ENCODE measurements around the gene CCDC24. TPM values are rescaled to one million over a fixed set of nuclear protein-coding genes. Genes with fewer than 3 reads are reported as not detected.

The CCDC24 gene
- total and polyA plus RNA-seq, 9 of the 15 experiments (the other 6 are each of a cell fraction or from before 2014, with no cell fraction given) = 0.31 to 4.5 (median 1.5) TPM

DNA sequence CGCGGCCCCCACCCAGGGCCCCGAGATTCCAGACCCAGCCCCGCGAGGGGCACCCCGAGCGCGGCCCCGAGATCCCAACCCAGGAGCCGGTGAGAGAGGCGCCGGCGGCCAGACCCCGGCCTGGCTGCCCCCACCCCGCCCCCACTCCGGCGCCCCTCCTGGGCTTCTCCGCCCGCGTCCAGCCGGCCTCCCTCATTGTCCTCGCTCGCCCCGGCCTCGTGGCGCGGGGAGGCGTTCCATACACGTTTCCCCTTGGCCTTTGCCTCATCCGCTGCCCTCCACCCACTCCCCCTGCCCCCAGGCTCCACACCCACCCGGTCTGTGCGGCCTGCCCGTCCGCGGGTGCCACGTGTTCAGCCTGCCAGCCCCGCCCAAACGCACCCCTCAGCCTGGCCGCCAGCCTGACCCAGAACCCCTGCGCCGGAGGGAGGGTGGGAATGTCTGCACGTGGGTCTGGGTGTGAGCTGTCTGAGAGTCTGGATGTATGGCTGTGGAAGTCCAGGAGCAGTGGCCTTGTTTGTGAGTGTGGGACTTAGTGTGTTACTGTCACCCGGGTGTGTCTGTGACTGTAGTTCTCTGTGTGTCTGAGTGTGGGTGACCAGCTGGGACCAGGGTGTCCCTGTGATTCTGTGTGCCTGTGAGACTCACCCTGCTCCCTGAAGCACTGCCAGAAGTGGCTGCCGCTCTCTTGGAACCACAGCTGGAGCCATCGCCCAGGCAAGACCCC lies 11.7 kb upstream of the CCDC24 start (continued):
- TF ChIP-seq JUND (IDR thresholded peaks at IDR 0.05; ENCODE audit: borderline replicate concordance, low read depth, low read length) (no peak), JUND (tag; IDR thresholded peaks at IDR 0.05; ENCODE audit: borderline replicate concordance, low read depth, low read length) (no peak), CBFA2T2 (conservative IDR thresholded peaks at IDR 0.05) (0 out of 2 replicates have a peak, but pooled peaks have one; percentile 11), ETS2 (tag; IDR thresholded peaks at IDR 0.05; ENCODE audit: borderline replicate concordance, poor library complexity, severe bottlenecking) (no peak), PHB (CRISPR knock-in tag; IDR thresholded peaks at IDR 0.05) (no peak), SAFB (IDR thresholded peaks at IDR 0.05; ENCODE audit: borderline replicate concordance, low read depth, low read length) (peak; percentile 34; the same call in 1 of the 2 replicates), POLR2A (conservative IDR thresholded peaks at IDR 0.05) (peak; percentile 57; the same call in 1 of the 2 replicates), XRCC3 (IDR thresholded peaks at IDR 0.05) (no peak), BCL6 (CRISPR knock-in tag; IDR thresholded peaks at IDR 0.05) (no peak), TAF15 (IDR thresholded peaks at IDR 0.05; ENCODE audit: low read depth, low read length) (no peak), MAZ (CRISPR knock-in tag; conservative IDR thresholded peaks at IDR 0.05 in 1 of 2, IDR thresholded peaks at IDR 0.05 in 1 of 2) (0 out of 4 replicates have a peak, but pooled peaks of 1 of the 2 experiments have one; percentile 16), ASH1L (IDR thresholded peaks at IDR 0.05; ENCODE audit: borderline replicate concordance, low read depth, partially characterized antibody) (no peak), CREB1 (IDR thresholded peaks at IDR 0.05) (no peak), CREB1 (CRISPR knock-in tag; IDR thresholded peaks at IDR 0.05) (peak; percentile 13; the same call in 1 of the 2 replicates), ZNF77 (CRISPR knock-in tag; IDR thresholded peaks at IDR 0.05) (no peak), EP400 (IDR thresholded peaks at IDR 0.05) (peak; percentile 94), FOXK2 (conservative IDR thresholded peaks at IDR 0.05 in 1 of 2, IDR thresholded peaks at IDR 0.05 in 1 of 2; ENCODE audit: low read depth in 2 of 2) (peak in 1 of 2 experiments; percentile 50; a peak in 1 of 4 replicates), ZFX (CRISPR knock-in tag; IDR thresholded peaks at IDR 0.05) (0 out of 2 replicates have a peak, but pooled peaks have one; percentile 46), MIER1 (IDR thresholded peaks at IDR 0.05; ENCODE audit: low read depth) (peak; percentile 20; the same call in 1 of the 2 replicates)
- TF ChIP-seq, protein P1, sequence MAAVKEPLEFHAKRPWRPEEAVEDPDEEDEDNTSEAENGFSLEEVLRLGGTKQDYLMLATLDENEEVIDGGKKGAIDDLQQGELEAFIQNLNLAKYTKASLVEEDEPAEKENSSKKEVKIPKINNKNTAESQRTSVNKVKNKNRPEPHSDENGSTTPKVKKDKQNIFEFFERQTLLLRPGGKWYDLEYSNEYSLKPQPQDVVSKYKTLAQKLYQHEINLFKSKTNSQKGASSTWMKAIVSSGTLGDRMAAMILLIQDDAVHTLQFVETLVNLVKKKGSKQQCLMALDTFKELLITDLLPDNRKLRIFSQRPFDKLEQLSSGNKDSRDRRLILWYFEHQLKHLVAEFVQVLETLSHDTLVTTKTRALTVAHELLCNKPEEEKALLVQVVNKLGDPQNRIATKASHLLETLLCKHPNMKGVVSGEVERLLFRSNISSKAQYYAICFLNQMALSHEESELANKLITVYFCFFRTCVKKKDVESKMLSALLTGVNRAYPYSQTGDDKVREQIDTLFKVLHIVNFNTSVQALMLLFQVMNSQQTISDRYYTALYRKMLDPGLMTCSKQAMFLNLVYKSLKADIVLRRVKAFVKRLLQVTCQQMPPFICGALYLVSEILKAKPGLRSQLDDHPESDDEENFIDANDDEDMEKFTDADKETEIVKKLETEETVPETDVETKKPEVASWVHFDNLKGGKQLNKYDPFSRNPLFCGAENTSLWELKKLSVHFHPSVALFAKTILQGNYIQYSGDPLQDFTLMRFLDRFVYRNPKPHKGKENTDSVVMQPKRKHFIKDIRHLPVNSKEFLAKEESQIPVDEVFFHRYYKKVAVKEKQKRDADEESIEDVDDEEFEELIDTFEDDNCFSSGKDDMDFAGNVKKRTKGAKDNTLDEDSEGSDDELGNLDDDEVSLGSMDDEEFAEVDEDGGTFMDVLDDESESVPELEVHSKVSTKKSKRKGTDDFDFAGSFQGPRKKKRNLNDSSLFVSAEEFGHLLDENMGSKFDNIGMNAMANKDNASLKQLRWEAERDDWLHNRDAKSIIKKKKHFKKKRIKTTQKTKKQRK (IDR thresholded peaks at IDR 0.05; ENCODE audit: borderline replicate concordance, low read depth, low read length) = no peak
- TF ChIP-seq, protein P2, sequence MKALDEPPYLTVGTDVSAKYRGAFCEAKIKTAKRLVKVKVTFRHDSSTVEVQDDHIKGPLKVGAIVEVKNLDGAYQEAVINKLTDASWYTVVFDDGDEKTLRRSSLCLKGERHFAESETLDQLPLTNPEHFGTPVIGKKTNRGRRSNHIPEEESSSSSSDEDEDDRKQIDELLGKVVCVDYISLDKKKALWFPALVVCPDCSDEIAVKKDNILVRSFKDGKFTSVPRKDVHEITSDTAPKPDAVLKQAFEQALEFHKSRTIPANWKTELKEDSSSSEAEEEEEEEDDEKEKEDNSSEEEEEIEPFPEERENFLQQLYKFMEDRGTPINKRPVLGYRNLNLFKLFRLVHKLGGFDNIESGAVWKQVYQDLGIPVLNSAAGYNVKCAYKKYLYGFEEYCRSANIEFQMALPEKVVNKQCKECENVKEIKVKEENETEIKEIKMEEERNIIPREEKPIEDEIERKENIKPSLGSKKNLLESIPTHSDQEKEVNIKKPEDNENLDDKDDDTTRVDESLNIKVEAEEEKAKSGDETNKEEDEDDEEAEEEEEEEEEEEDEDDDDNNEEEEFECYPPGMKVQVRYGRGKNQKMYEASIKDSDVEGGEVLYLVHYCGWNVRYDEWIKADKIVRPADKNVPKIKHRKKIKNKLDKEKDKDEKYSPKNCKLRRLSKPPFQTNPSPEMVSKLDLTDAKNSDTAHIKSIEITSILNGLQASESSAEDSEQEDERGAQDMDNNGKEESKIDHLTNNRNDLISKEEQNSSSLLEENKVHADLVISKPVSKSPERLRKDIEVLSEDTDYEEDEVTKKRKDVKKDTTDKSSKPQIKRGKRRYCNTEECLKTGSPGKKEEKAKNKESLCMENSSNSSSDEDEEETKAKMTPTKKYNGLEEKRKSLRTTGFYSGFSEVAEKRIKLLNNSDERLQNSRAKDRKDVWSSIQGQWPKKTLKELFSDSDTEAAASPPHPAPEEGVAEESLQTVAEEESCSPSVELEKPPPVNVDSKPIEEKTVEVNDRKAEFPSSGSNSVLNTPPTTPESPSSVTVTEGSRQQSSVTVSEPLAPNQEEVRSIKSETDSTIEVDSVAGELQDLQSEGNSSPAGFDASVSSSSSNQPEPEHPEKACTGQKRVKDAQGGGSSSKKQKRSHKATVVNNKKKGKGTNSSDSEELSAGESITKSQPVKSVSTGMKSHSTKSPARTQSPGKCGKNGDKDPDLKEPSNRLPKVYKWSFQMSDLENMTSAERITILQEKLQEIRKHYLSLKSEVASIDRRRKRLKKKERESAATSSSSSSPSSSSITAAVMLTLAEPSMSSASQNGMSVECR (CRISPR knock-in tag; IDR thresholded peaks at IDR 0.05) = peak; percentile 89
